ENCODE data around the gene C22orf15.

DNA sequence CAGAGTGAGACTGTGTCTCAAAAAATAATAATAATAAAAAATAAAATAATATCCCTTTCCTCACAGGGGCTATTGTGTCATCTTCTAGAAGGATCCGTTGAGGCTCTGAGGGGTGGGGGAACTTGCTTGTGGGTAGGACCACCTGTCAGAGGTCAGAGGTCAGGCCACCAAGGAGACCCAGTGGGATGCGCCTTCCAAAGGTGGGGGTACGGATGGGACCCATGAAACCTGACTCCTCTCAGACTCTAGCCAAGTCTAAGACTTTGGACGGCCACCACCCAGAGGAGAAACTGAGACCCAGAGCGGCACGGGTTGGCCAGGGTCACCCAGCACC lies 9.5 kb downstream of the C22orf15 start:
- no peak for TF ChIP-seq YY1 (IDR thresholded peaks at IDR 0.05; ENCODE audit: low read depth)
- TF ChIP-seq TAF1 (IDR thresholded peaks at IDR 0.05; ENCODE audit: low read depth): no peak
- no peak for TF ChIP-seq FOXM1 (IDR thresholded peaks at IDR 0.05; ENCODE audit: borderline replicate concordance, low read depth)
- no peak for TF ChIP-seq EP300 (IDR thresholded peaks at IDR 0.05; ENCODE audit: borderline replicate concordance)
- TF ChIP-seq RAD21 (IDR thresholded peaks at IDR 0.05; ENCODE audit: low read depth): no peak
- no peak for TF ChIP-seq CREB1 (IDR thresholded peaks at IDR 0.05; ENCODE audit: low read depth)
- TF ChIP-seq, protein P1, sequence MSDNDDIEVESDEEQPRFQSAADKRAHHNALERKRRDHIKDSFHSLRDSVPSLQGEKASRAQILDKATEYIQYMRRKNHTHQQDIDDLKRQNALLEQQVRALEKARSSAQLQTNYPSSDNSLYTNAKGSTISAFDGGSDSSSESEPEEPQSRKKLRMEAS (IDR thresholded peaks at IDR 0.05): no peak
- TF ChIP-seq, protein P2, sequence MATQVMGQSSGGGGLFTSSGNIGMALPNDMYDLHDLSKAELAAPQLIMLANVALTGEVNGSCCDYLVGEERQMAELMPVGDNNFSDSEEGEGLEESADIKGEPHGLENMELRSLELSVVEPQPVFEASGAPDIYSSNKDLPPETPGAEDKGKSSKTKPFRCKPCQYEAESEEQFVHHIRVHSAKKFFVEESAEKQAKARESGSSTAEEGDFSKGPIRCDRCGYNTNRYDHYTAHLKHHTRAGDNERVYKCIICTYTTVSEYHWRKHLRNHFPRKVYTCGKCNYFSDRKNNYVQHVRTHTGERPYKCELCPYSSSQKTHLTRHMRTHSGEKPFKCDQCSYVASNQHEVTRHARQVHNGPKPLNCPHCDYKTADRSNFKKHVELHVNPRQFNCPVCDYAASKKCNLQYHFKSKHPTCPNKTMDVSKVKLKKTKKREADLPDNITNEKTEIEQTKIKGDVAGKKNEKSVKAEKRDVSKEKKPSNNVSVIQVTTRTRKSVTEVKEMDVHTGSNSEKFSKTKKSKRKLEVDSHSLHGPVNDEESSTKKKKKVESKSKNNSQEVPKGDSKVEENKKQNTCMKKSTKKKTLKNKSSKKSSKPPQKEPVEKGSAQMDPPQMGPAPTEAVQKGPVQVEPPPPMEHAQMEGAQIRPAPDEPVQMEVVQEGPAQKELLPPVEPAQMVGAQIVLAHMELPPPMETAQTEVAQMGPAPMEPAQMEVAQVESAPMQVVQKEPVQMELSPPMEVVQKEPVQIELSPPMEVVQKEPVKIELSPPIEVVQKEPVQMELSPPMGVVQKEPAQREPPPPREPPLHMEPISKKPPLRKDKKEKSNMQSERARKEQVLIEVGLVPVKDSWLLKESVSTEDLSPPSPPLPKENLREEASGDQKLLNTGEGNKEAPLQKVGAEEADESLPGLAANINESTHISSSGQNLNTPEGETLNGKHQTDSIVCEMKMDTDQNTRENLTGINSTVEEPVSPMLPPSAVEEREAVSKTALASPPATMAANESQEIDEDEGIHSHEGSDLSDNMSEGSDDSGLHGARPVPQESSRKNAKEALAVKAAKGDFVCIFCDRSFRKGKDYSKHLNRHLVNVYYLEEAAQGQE (IDR thresholded peaks at IDR 0.05; ENCODE audit: low read depth): no peak
- no peak for TF ChIP-seq TEAD4 (IDR thresholded peaks at IDR 0.05)
- TF ChIP-seq EGR1 (IDR thresholded peaks at IDR 0.05): no peak
- no peak for TF ChIP-seq NFIC (IDR thresholded peaks at IDR 0.05)
- TF ChIP-seq TCF12 (IDR thresholded peaks at IDR 0.05; ENCODE audit: low read depth): no peak
- TF ChIP-seq, protein P3, sequence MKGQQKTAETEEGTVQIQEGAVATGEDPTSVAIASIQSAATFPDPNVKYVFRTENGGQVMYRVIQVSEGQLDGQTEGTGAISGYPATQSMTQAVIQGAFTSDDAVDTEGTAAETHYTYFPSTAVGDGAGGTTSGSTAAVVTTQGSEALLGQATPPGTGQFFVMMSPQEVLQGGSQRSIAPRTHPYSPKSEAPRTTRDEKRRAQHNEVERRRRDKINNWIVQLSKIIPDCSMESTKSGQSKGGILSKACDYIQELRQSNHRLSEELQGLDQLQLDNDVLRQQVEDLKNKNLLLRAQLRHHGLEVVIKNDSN (IDR thresholded peaks at IDR 0.05): no peak
